EL (cell line): ENCODE data around the gene WNT2B.
"Not testable (repeated sequence)": the region's sequence is repeated elsewhere in the genome, so short reads cannot be mapped to it uniquely, and the experiment has no call there.

ENCODE experiments used
- DNase-seq: peaks from one replicate; pipeline ENCODE4 v3.0.0-alpha.2; 2016

Gene WNT2B

GRCh38 chr1:112508278-112509004, at the start of gene WNT2B:
WNT2B (plus strand) TSS chr1:112508965; CDS start chr1:112509263, 298 bp downstream.
- no peak for DNase-seq

- DNase-seq: no peak
Observed at GRCh38 chr1:112460615-112461014, 48.1 kb upstream of the WNT2B start.

GRCh38 chr1:112461200-112461871, 47.4 kb upstream of the WNT2B start:
- DNase-seq: no peak

- DNase-seq: no peak
Observed at GRCh38 chr1:112462953-112463279, 45.8 kb upstream of the WNT2B start.

- DNase-seq: no peak
Observed at GRCh38 chr1:112464501-112464900, 44.3 kb upstream of the WNT2B start.

- DNase-seq: peak; percentile 39
Observed at GRCh38 chr1:112465122-112465521, 43.6 kb upstream of the WNT2B start.

- peak; percentile 94 for DNase-seq
Observed at GRCh38 chr1:112466078-112466660, 42.6 kb upstream of the WNT2B start.

- DNase-seq: not testable (repeated sequence)
Observed at GRCh38 chr1:112470324-112470723, 38.4 kb upstream of the WNT2B start.

GRCh38 chr1:112470966-112471365, 37.8 kb upstream of the WNT2B start:
- no peak for DNase-seq

GRCh38 chr1:112472142-112472541, 36.6 kb upstream of the WNT2B start:
- DNase-seq: no peak

- DNase-seq: no peak
Observed at GRCh38 chr1:112477550-112477949, 31.2 kb upstream of the WNT2B start.

GRCh38 chr1:112478314-112478713, 30.5 kb upstream of the WNT2B start:
- DNase-seq: no peak

- DNase-seq: not testable (repeated sequence)
Observed at GRCh38 chr1:112486063-112486462, 22.7 kb upstream of the WNT2B start.

GRCh38 chr1:112487686-112488085, 21.1 kb upstream of the WNT2B start:
- DNase-seq: not testable (repeated sequence)

- no peak for DNase-seq
Observed at GRCh38 chr1:112488141-112488540, 20.6 kb upstream of the WNT2B start.

- no peak for DNase-seq
Observed at GRCh38 chr1:112492076-112492475, 16.7 kb upstream of the WNT2B start.

- no peak for DNase-seq
Observed at GRCh38 chr1:112493351-112493750, 15.4 kb upstream of the WNT2B start.

- DNase-seq: peak; percentile 21
Observed at GRCh38 chr1:112496290-112496689, 12.5 kb upstream of the WNT2B start.

- DNase-seq: peak; percentile 79
Observed at GRCh38 chr1:112501810-112502641, 6.7 kb upstream of the WNT2B start.

GRCh38 chr1:112502826-112503225, 5.9 kb upstream of the WNT2B start:
- no peak for DNase-seq

- DNase-seq: no peak
Observed at GRCh38 chr1:112504001-112504660, 4.6 kb upstream of the WNT2B start.

- no peak for DNase-seq
Observed at GRCh38 chr1:112504661-112505399, 3.9 kb upstream of the WNT2B start.
